Measurements from ENCODE around the gene ATN1. TPM values are rescaled to one million over a fixed set of nuclear protein-coding genes. Genes with fewer than 3 reads are reported as not detected.
"Not testable (repeated sequence)": the region's sequence is repeated elsewhere in the genome, so short reads cannot be mapped to it uniquely, and the experiment has no call there.

Gene ATN1
- total RNA-seq, 4 donors from 2014 or later: 53.3 to 100 (median 84.9) TPM

DNA sequence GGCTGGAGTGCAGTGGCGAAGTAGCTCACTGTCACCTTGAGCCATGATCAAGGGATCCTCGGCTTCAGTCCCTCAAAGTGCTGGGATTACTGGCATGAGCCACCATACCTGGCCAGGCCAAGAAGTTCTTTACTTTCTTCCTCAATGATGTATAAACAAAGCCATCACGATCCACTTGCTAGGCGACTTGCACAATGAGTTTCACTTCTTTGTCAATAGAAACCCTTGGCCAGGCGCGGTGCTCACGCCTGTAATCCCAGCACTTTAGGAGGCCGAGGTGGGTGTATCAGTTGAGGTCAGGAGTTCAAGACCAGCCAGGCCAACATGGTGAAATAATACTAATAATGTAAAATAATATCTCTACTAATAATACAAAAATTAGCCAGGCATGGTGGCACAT lies 40.3 kb upstream of the ATN1 start:
- H3K36me3 ChIP-seq: peaks cover 0 to 10% of the 10 kb centered on the region in 2 donors
- TF ChIP-seq POLR2A (IDR thresholded peaks at IDR 0.05): no peak
- TF ChIP-seq, protein P1, sequence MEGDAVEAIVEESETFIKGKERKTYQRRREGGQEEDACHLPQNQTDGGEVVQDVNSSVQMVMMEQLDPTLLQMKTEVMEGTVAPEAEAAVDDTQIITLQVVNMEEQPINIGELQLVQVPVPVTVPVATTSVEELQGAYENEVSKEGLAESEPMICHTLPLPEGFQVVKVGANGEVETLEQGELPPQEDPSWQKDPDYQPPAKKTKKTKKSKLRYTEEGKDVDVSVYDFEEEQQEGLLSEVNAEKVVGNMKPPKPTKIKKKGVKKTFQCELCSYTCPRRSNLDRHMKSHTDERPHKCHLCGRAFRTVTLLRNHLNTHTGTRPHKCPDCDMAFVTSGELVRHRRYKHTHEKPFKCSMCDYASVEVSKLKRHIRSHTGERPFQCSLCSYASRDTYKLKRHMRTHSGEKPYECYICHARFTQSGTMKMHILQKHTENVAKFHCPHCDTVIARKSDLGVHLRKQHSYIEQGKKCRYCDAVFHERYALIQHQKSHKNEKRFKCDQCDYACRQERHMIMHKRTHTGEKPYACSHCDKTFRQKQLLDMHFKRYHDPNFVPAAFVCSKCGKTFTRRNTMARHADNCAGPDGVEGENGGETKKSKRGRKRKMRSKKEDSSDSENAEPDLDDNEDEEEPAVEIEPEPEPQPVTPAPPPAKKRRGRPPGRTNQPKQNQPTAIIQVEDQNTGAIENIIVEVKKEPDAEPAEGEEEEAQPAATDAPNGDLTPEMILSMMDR (IDR thresholded peaks at IDR 0.05): no peak
- H3K27me3 ChIP-seq: no peaks in the 10 kb centered on the region
- 86 to 92% methylated on average over 8 of the region's 8 CpGs for WGBS, 2 donors
- no peak for DNase-seq
- H3K9me3 ChIP-seq: no peaks in the 10 kb centered on the region
- peaks cover 6 to 23% of the 10 kb centered on the region in 2 donors for H3K4me1 ChIP-seq
- intact Hi-C loops (cut with DNase I): no loop called here
- no peak overlapping the region for H3K4me3 ChIP-seq (replicated peaks in 1 of 3)
- H3K27ac ChIP-seq: peak overlapping the region in 1 of 3 donors; percentile 45

DNA sequence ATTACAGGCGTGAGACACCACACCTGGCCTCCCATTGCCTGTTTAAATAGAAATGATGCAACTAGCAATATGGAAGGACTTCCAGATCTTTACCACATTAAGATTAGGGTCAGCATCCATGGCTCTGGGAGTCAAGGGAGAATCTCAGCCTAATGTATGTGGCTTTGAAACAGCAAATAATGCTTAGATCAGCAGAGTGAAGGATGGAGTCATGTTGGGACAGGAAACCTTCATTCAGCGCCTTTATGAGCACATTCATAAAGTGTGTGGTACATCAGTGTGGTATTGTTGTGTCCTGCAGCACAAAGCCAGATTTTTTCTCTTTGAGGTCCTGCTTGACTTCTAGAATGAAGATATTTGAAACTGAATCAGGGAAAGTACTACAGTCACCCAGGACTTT lies 39.4 kb upstream of the ATN1 start:
- Histone ChIP-seq H3K9me3 (no peaks in the 10 kb centered on the region), H3K27me3 (no peaks in the 10 kb centered on the region), H3K36me3 (peaks cover 0 to 10% of the 10 kb centered on the region in 2 donors), H3K4me3 (replicated peaks in 1 of 3) (no peak overlapping the region), H3K4me1 (peaks cover 6 to 23% of the 10 kb centered on the region in 2 donors), H3K27ac (no peak overlapping the region)
- intact Hi-C loops (cut with DNase I): no loop called here
- 90 to 100% methylated on average over 2 of the region's 2 CpGs for WGBS, 2 donors
- TF ChIP-seq, protein P1 (IDR thresholded peaks at IDR 0.05): no peak
- no peak for TF ChIP-seq POLR2A (IDR thresholded peaks at IDR 0.05)
- DNase-seq: no peak

DNA sequence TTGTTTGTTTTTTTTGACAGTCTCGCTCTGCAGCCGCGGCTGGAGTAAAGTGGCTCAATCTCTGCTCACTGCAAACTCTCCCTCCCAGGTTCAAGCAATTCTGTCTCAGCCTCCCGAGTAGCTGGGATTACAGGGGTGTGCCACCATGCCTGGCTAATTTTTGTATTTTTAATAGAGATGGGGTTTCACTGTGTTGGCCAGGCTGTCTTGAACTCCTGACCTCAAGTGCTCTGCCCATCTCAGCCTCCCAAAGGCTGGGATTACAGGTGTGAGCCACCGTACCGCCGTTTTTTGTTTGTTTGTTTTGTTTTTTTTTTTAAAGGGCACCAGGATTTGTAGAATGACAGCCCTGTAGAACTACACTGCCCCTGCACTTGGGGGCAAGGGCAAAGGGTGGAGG lies 39.0 kb upstream of the ATN1 start:
- H3K27me3 ChIP-seq; intact Hi-C loops (cut with DNase I); H3K4me3 ChIP-seq (replicated peaks in 1 of 3); H3K36me3 ChIP-seq; H3K9me3 ChIP-seq; DNase-seq: not testable (repeated sequence)
- peak overlapping the region in 1 of 3 donors; percentile 26 for H3K27ac ChIP-seq
- WGBS, 2 donors: 79 to 86% methylated on average over 7 of the region's 7 CpGs
- H3K4me1 ChIP-seq: peaks cover 6 to 23% of the 10 kb centered on the region in 2 donors

DNA sequence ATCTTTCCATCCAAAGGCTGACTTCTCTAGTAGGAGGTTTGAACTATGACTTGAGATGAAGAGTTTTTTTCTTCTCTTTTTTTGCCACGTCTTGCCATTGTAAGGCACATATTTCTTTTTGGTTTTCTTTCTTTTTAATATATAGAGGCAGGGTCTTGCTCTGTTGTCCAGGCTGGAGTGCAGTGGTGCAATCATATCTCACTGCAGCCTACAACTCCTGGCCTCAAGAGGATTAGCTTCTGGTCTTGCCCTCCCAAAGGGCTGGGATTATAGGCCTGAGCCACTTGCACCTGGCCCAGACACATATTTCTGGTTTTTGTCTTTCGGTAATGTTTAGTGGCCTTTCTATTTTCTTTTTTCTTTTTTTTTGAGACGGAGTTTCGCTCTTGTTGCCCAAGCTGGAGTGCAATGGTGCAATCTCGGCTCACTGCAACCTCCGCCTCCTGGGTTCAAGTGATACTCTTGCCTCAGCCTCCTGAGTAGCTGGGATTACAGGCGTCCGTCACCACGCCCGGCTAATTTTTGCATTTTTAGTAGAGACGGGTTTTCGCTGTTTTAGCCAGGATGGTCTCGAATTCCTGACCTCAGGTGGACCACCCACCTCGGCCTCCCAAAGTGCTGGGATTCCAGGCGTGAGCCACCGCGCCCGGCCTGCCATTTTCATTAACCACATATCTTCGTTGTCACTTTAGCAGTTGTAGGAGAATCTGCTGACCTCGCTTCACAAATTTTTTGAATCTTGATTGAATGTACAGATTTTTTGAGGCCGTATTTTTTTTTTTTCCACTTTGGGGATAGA lies 37.8 kb upstream of the ATN1 start:
- Histone ChIP-seq H3K4me1 (peaks cover 6 to 23% of the 10 kb centered on the region in 2 donors), H3K27ac (peak overlapping the region; percentile 81 to 99 (median 90))
- H3K9me3 ChIP-seq; H3K36me3 ChIP-seq; intact Hi-C loops (cut with DNase I); H3K27me3 ChIP-seq; DNase-seq; H3K4me3 ChIP-seq (replicated peaks in 1 of 3): not testable (repeated sequence)
- WGBS, 2 donors: 93 to 94% methylated on average over 21 of the region's 21 CpGs

DNA sequence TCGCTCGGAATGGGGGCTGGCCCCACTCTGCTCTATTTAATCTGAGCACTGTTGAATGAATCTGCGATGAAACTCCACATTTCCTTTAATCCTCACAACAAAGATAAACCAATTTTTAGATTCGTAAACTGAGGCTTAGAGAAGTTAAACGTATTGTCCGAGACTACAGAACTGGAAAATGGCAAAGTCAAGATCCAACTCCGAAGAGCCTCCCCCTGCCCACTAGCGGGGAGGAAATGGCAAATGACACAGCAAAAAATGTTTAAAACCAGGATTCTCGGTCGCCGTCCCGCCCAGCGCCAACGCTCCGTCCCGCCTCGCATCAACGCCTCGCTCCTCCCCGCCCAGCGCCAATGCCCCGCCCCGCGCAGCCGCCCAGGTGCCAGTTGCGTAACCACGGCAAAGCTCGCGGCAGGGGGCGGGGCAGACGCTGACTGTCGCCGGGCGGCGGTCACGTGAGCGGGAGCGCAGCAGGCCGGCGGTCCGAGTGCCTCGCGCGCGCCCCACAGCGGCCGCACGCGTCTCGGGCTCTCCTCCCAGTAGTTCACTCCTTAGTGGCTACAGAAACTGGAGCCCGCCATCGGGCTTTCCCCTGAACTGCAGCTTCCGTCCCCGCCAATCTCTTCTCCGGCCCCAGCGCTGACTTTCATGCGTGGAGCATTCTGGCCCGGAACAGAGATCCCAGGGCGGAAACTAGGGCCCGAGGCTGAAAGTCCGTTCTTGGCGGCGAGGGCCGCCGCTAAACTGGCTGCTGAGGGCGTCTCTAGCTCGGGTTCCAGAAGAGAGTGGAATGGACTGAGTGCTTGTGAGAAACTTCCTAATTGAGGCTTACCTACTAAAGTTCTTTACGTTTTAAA lies 36.7 kb upstream of the ATN1 start:
- intact Hi-C loops (cut with DNase I): no loop called here
- WGBS, 2 donors: 2 to 6% methylated on average over 16 to 68 of the region's 68 CpGs
- peak overlapping the region in 2 of 3 donors; percentile 29 to 55 for H3K4me3 ChIP-seq (replicated peaks in 1 of 3)
- TF ChIP-seq POLR2A (IDR thresholded peaks at IDR 0.05): peak in 1 of 2 donors; percentile 90
- TF ChIP-seq, protein P1 (IDR thresholded peaks at IDR 0.05): peak; percentile 53 to 97 (median 88)
- no peaks in the 10 kb centered on the region for H3K27me3 ChIP-seq
- H3K4me1 ChIP-seq: peaks cover 6 to 23% of the 10 kb centered on the region in 2 donors
- peak; percentile 98 to 99 for DNase-seq
- no peaks in the 10 kb centered on the region for H3K9me3 ChIP-seq
- H3K27ac ChIP-seq: peak overlapping the region; percentile 81 to 99 (median 90)
- no peaks in the 10 kb centered on the region for H3K36me3 ChIP-seq
